Posterior cingulate gyrus (tissue), 11 donors: ENCODE data around the gene TIPRL.
"Not testable (repeated sequence)": the region's sequence is repeated elsewhere in the genome, so short reads cannot be mapped to it uniquely, and the experiment has no call there.

Experiments
- DNase-seq, 10 donors: peaks; one replicate each; pipeline versions ENCODE4 v3.0.0 to v3.0.0-alpha.2; 2020 to 2021; ENCODE audit warnings: mixed read lengths in 3 of 10
- intact Hi-C: fragments of 100-400 bp; cut with DNase I; formaldehyde crosslinking; loops from one replicate; pipeline ENCODE4 v1.15.1; 2023

The TIPRL gene

DNA sequence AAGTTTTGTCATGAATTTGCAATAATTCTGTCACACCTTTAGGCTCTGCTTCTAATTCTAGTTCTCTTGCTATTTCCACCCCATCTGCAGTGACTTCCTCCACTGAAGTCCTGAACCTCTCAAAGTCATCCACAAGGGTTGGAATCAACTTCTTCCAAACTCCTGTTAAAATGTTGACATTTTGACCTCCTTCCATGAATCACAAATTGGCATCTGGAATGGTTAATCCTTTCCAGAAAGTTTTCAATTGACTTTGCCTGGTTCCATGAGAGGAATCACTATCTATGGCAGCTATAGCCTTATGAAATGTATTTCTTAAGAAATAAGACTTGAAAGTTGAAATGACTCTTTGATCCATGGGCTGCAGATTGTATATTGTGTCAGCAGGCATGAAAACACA, 27.3 kb downstream of the TIPRL start:
- intact Hi-C loops: no loop called here
- DNase-seq: no peak

DNA sequence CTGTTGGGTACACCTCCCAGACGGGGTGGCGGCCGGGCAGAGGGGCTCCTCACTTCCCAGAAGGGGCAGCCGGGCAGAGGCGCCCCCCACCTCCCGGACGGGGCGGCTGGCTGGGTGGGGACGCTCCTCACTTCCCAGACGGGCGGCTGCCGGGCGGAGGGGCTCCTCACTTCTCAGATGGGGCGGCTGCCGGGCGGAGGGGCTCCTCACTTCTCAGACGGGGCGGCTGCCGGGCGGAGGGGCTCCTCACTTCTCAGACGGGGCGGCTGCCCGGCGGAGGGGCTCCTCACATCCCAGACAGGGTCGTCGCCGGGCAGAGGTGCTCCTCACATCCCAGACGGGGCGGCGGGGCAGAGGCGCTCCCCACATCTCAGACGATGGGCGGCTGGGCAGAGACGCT, 28.9 kb downstream of the TIPRL start:
- not testable (repeated sequence) for DNase-seq

DNA sequence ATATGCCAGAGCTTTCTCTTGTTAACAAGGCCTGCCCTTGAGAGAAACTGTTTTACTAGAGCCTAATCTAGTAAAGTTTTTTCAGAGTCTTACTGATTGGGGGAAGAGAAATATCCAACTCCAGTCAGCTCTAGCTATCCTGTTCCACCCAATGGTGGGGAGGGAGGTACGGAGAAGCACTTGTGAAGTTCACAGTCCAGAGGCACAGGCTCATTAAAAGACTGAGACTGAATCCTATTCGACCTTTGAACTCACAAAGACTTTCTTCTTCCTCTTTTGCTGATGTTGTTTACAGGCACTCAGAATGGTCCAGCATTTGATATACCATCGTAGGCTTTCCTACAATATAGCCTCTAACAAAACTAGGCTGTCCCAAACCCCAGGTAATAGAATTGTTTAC, 31.6 kb downstream of the TIPRL start:
- DNase-seq: no peak
- intact Hi-C loops: no loop called here

More for the DNA sequence above, 28.9 kb downstream of the TIPRL start:
- intact Hi-C loops: not testable (repeated sequence)

DNA sequence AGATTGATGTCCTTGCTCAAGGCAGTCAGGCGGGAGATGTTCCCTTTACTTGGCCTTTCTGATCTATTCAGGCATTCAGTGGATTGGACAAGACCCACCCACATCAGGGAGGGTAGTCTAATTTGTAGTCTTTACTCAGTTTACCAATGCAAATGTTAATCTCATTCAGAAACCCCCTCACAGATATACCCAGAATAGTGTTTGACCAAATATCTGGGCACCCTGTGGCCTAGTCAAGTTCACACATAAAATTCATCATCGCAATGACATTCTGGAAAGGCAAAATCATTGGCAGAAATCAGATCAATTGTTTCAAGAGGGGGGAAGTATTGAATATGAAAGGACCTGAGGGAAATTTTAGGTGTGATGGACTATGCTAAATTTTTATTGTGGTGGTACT, 34.6 kb downstream of the TIPRL start:
- intact Hi-C loops: no loop called here
- no peak for DNase-seq

DNA sequence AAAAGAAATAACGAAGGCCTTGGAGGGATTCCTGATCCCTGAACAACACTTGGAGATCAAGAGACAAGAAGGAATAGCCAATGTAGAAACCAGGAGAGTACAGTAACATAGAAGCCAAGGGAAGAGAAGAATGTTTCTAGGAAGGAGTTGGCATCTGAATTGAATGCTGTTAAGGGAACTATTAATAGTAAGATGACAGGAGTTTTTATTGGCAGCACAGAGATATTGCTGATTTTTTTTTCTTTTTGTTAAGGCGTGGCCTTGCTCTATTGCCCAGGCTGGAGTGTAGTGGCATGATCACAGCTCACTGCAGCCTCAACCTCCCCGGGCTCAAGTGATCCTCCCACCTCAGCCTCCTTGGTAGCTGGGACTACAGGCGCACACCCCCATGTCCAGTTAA, 37.4 kb downstream of the TIPRL start:
- intact Hi-C loops: no loop called here

DNA sequence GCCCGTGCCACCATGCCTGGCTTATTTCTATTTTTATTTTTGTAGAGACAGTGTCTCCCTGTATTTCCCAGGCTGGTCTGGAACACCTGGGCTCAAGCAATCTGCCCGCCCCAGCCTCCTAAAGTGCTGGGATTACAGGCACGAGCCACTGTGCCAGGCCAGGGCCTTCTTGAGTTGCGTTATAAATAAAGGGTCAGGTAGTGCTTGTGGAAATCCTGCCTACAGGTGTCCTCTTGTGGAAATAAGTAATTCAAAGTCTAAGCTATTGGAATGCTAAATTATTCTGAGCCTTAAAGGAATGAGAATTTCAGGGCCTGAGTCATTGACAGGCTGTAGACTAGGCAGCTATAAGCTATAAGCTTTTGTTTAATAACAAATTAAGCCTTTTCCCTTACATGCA, 38.9 kb downstream of the TIPRL start:
- no peak for DNase-seq
- intact Hi-C loops: no loop called here

More for the DNA sequence above, 37.4 kb downstream of the TIPRL start:
- DNase-seq: no peak

DNA sequence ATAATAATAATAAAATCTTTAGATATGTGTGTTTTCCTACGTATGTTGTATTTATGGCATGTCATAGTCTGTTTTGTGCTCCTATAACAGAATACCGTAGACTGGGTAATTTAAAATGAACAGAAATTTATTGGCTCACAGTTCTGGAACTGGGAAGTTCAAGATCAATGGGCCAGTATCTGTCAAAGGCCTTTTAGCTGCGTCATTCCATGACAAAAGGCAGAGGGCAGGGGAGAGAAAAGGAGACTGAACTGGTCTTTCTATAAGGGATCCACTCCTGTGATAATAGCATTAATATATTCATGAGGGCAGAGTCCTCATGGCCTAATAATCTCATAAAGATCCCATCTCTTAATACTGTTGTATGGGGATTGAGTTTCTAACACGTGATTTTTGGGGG, 39.9 kb downstream of the TIPRL start:
- DNase-seq: no peak
- intact Hi-C loops: no loop called here

DNA sequence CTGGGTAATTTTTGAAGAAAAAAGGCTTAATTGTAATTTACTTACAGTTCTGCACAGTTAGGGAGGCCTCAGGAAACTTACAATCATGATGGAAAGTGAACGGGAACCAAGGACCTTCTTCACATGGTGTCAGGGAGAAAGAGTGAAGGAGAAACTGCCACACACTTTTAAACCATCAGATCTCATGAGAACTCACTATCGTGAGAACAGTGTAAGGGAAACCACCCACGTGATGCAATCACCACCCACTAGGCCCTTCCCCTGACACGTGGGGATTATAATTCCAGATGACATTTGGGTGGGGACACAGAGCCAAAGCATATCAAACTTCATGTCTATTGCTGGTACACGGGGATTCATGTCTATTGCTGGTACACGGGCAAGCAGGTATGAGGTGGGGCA, 41.7 kb downstream of the TIPRL start:
- intact Hi-C loops: no loop called here
- DNase-seq: no peak

DNA sequence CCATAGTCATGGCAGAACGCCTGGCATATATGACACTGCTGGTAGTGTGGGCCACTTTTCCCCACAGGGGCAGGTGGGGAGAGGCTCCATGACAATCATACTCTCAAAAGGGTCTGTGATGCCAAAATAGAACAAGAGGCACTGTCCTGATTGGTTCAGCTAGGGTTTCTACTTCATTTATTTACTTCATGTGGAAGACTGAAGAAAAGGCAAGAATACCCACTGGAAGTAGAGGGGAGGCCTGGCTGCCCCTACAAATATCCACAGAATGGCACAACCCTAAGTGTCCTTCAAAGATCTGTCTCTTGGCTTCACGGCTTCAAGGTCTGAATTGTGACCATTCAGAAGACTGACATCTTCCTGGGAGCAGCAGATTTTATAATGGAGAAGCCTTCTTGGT, 42.5 kb downstream of the TIPRL start:
- intact Hi-C loops: no loop called here
- no peak for DNase-seq

DNA sequence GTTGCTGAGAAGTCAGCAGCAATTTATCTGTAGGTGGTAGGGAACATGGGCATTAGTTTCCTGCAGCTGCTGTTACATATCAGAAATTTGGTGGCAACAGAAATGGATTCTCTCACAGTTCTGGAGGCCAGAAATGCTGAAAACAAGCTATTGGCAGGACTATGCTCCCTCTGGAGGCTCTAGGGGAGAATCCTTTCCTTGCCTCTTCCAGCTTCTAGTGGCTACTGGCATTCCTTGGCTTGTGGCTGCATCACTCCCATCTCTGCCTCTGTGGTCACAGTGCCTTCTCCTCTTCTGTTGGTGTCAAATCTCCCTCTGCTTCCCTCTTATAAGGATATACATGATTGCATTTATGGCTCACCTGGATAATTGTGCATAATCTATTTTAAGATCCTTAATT, 44.5 kb downstream of the TIPRL start:
- intact Hi-C loops: no loop called here
- no peak for DNase-seq

DNA sequence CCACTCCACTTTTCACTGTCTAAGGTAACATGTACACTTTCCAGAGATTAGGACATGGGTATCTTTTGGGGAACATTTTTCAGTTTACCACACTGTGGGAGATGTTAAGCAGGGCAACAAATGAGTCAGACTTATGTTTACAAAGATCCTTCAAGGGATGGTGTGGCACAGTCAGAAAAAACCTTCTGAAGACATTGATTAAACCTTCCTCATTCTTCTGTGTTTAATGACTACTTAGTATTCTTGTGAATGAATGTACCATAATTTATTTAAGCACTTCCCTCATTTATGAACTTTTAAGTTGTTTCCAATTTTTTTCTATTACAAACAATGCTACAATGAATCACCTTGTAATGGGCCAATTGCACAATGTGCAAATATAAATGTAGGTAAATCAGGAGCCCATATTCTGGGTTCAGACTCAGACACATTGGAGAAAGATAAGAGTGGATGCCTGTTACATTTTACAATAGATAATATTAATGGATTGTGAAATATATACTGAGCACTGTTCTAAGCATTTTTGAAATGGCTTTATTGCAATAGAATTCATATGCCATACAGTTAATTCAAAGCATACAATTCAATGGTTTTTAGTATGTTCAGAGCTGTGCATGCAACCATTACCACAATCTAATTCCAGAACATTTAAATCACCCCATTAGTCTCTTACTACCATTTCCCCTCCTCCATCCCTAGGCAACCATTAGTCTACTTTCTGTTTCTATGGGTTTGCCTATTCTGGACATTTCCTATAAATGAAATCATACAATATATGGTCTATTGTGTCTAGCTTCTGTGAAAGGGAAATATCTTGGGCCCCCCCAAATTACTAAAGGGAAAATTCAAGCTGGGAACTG, 45.1 kb downstream of the TIPRL start:
- no peak for DNase-seq
- intact Hi-C loops: no loop called here

DNA sequence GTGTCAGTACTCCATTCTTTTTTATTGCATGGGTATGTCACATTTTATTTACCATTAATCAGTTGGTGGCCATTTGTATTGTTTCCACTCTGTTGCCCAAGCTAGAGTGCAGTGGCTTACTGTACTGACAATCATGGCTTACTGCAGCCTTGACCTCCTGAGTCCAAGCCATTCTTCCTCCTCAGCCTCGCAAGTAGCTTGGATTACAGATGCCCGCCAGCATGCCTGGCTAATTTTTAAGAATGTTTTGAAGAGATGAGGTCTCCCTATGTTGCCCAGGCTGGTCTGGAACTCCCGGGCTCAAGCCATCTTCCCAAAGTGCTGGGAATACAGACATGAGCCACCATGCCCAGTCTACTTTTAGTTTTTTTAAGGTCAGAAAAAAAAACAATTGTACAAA, 46.2 kb downstream of the TIPRL start:
- intact Hi-C loops: loop anchor here (5.0 kb wide), 1 partner anchor 48 kb away; the partner anchor contains the start of gene TIPRL
- no peak for DNase-seq

DNA sequence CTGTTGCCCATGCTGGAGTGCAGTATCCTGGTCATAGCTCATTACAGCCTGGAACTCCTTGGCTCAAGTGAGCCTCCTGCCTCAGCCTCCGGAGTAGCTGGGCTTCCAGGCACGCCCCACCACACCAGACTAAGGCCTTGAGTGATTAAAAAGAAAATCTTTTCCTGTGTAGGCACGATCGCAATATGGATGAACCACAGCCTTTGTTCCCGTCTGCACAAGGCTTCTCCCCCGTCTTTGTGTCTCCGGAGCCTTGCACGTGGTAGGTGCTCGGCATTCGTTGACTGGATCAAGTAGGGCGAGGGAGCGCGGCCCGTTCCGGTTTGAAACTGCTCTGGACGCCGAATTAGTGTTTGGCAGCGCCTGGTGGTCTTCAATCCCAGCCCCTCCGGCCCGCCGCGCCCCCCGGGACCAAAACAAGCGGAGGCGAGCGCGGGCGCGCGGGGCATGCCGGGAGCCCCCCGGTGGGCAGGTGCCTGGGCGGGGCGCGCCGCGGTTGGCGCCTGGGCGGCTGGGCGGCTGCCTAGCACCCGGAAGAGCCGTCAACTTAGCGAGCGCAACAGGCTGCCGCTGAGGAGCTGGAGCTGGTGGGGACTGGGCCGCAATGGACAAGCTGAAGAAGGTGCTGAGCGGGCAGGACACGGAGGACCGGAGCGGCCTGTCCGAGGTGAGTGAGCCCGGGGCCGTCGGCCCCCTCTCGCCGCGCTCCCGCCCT, 46.9 kb downstream of the TIPRL start, which contains the start of gene SFT2D2:
SFT2D2 (plus strand) TSS at position 529 of the 715 bp plus-strand sequence; CDS start at position 605, 76 bp downstream.
- peak; percentile 35 to 95 (median 64) for DNase-seq
- intact Hi-C loops: loop anchor here (5.0 kb wide), 1 partner anchor 48 kb away; the partner anchor contains the start of gene TIPRL

DNA sequence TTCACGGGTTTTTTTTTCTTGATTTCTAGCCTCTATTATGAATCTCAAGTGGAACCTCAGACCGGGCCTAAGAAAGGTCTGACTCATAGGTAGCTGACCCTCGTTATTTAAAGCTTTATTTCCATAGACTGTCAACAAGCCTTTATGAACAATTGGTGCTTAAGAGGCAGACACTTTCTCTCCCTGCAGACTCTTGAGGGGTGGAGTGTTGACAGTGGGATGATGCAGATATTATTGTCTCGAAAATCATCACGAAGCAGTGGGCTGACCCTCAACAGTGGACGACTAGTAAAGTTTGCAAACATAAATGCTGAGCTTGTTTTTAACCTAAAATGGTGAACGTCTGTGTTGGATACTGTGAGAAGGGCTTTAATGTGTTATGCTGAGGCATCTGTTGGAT, 48.9 kb downstream of the TIPRL start:
- intact Hi-C loops: loop anchor here (5.0 kb wide), 1 partner anchor 50 kb away; the partner anchor contains the start of gene TIPRL
- DNase-seq: no peak

DNA sequence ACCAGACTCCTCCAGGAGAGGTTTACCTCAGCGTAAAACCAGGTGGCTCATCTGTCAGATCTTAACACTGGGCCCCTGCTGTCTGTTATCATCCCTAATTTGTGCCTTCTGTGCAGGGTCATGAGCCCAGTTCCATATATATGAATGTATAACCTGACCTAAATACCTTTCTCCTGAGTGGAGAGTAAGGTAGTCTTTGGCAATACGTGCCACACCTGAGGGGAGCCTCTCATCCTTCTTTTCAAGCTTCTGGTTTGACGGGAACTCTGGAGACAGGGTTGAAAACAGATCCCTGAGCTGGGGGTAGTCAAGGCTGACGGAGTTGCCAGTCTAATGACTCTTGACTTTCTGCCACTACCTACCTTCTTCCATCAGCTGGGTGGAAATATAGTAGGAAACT, 51.1 kb downstream of the TIPRL start:
- intact Hi-C loops: loop anchor here (5.0 kb wide), 1 partner anchor 53 kb away; the partner anchor contains the start of gene TIPRL
- DNase-seq: no peak

DNA sequence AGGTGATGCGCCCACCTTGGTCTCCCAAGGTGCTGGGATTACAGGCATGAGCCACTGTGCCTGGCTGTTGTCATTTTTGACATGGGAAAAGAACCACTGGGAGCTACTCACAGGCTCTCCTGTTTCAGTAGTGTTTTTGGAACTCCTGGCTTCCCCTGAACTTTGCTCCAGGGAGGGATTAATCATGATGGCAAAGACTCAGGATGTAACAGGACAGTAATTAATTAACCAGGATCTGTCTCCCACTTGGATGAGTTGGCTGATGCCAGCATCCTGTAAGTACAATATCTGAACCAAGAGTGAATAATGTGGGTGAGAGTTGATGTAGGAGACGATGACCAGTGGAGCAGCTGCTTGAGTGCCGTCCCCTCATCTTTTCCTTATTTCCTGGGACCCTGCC, 51.9 kb downstream of the TIPRL start:
- DNase-seq: no peak
- intact Hi-C loops: no loop called here

DNA sequence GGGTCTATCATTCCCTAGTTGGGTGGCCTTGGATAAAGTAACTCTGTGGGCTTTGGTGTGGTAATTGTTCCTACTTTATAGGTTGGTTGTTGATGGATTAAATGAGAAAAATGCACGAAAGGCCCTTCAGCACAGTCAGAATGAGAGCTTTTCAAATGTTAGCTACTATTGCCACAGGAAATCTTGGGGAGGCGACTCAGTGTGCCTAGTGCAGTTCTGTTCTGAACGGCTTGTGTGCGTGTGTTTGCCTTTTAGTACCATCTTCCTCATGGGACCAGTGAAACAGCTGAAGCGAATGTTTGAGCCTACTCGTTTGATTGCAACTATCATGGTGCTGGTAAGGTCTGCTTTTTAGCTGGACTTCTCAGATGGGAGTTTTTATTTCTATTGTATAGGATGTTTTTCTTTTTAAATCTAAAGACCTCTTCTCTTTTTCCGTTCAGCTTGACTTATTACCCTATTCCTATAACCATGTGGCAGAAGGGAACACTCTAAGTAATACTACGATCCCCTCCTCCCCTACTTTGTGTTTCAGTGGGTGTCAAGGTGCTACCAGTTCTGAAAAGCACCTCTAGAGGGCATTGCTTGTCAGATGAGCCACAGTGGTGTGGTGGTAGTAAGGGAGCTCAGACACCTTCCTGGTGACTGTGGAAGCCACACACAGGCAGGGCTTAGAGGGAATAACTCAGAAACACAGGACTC, 56.2 kb downstream of the TIPRL start:
- DNase-seq: no peak
- intact Hi-C loops: no loop called here

DNA sequence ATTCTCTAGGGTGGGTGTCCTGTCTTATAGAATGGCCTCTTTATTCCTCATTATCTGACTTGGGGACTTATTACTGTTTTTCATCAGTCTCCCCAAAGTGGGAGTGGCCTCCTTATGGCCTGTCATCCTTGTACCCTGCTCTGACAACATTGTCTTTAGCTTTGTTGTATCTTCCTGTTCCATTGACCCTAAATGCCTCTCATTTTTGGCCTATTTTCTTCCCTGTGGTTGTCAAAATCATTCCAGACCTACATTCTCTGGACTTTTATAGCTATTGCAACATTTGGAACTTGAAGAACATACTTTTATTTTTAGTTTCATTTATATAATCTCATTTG, 56.8 kb downstream of the TIPRL start:
- no peak for DNase-seq
- intact Hi-C loops: no loop called here

DNA sequence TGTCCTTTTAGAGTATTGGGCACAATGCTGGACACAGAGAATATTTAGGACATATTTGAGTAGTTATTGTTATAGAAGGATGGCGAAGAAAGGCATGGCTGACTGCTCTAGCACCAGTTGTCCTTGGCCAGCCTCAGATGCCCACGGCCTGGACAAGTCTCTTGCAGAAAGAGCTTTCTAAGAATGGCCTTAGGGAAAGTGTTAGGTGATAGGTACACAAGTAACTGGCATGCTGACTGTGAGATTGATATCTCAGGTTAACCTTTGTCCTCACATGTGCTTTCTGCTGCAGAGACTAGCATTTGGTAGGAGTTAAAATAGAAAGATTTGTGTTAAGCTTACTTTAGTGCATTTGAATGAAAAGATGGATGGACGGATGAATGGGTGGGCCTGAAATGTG, 57.2 kb downstream of the TIPRL start:
- intact Hi-C loops: no loop called here
- DNase-seq: no peak

DNA sequence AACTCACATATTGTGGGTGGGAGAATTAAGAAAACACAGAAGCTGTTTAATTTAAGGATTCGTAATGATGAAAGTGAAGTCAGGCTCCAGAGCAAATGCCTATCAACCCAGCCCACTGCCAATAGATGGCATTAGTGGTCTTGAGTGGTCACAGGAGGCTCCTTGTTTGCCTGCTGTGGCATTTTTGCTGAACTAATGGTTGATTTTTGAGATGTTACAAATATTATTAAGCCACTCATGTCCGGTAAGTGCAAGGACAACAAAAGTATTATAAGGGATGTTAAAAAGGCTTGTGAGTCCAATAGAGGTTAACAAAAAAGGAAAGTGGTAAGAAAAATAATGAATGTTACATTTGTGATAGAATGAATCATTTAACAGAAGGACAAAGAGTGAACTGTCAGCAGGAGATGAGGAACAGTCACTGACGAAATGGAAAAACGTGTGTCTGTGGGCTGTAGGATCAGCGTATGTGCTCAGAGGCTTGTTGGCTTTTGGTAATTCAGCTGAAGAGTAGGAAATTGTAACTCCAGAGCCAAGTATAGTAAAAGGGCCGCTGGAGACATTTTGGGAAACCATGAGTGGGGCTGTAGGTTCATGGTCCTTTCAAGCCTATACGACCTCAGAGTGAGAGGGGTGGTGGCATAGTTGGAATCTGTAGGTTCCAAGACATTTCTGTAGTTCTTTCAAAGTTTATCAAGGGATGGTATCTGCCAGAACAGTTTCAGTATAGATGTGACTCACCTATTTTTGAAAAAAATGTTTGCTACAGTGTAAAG, 58.3 kb downstream of the TIPRL start:
- intact Hi-C loops: no loop called here
- DNase-seq: peak in 2 of 10 donors; percentile 13 to 87
